ENCODE measurements around the gene P2RY13. TPM values are rescaled to one million over a fixed set of nuclear protein-coding genes. Genes with fewer than 3 reads are reported as not detected.

The P2RY13 gene
- total and polyA plus RNA-seq, 9 donors: 0.38 to 1.7 (median 1.1) TPM

- no peaks in the 10 kb centered on the region for H3K4me1 ChIP-seq (ENCODE audit: control insufficient read depth, insufficient read depth, low read length)
- no peak overlapping the region for H3K4me3 ChIP-seq (ENCODE audit: low read length)
- DNase-seq: peak; percentile 83
- H3K9me3 ChIP-seq (replicated peaks; ENCODE audit: control insufficient read depth, low read depth, low read length): no peaks in the 10 kb centered on the region
- no peak overlapping the region for H3K27ac ChIP-seq (ENCODE audit: low read length)
- no peaks in the 10 kb centered on the region for H3K36me3 ChIP-seq (ENCODE audit: control insufficient read depth, insufficient read depth, low read length)
- WGBS (ENCODE audit: insufficient coverage): no CpG with 5 or more reads among the region's 1 CpG
- H3K27me3 ChIP-seq (ENCODE audit: control insufficient read depth, insufficient read depth, low read length): no peaks in the 10 kb centered on the region
Measured at GRCh38 chr3:151282921-151283320, 46.4 kb downstream of the P2RY13 start.

- no peak overlapping the region for H3K4me3 ChIP-seq (ENCODE audit: low read length)
- DNase-seq: peak; percentile 94
Measured at GRCh38 chr3:151281671-151282324, 47.6 kb downstream of the P2RY13 start.

GRCh38 chr3:151278230-151278629 lies 51.1 kb downstream of the P2RY13 start, which contains the start of gene P2RY14:
Gene P2RY14, minus strand, starts transcription at chr3:151278542. Its CDS starts 64,226 bp downstream, at chr3:151214316.
- H3K9me3 ChIP-seq (replicated peaks; ENCODE audit: control insufficient read depth, low read depth, low read length): no peaks in the 10 kb centered on the region
- no peaks in the 10 kb centered on the region for H3K36me3 ChIP-seq (ENCODE audit: control insufficient read depth, insufficient read depth, low read length)
- 100% methylated on average over 1 of the region's 4 CpGs for WGBS (ENCODE audit: insufficient coverage)
- peak; percentile 48 for DNase-seq
- no peaks in the 10 kb centered on the region for H3K27me3 ChIP-seq (ENCODE audit: control insufficient read depth, insufficient read depth, low read length)
- H3K27ac ChIP-seq (ENCODE audit: low read length): no peak within 1 kb of the TSS
- H3K4me3 ChIP-seq (ENCODE audit: low read length): no peak within 1 kb of the TSS
- H3K4me1 ChIP-seq (ENCODE audit: control insufficient read depth, insufficient read depth, low read length): no peaks in the 10 kb centered on the region

More at GRCh38 chr3:151281671-151282324, 47.6 kb downstream of the P2RY13 start:
- H3K4me1 ChIP-seq (ENCODE audit: control insufficient read depth, insufficient read depth, low read length): no peaks in the 10 kb centered on the region
- H3K27ac ChIP-seq (ENCODE audit: low read length): peak overlapping the region; percentile 76
- H3K36me3 ChIP-seq (ENCODE audit: control insufficient read depth, insufficient read depth, low read length): no peaks in the 10 kb centered on the region
- no peaks in the 10 kb centered on the region for H3K9me3 ChIP-seq (replicated peaks; ENCODE audit: control insufficient read depth, low read depth, low read length)
- 29% methylated on average over 3 of the region's 9 CpGs for WGBS (ENCODE audit: insufficient coverage)
- no peaks in the 10 kb centered on the region for H3K27me3 ChIP-seq (ENCODE audit: control insufficient read depth, insufficient read depth, low read length)

GRCh38 chr3:151276687-151277042 lies 52.7 kb downstream of the P2RY13 start:
- Histone ChIP-seq H3K27ac (ENCODE audit: low read length) (no peak overlapping the region), H3K27me3 (ENCODE audit: control insufficient read depth, insufficient read depth, low read length) (no peaks in the 10 kb centered on the region), H3K4me1 (ENCODE audit: control insufficient read depth, insufficient read depth, low read length) (no peaks in the 10 kb centered on the region), H3K4me3 (ENCODE audit: low read length) (no peak overlapping the region), H3K9me3 (replicated peaks; ENCODE audit: control insufficient read depth, low read depth, low read length) (no peaks in the 10 kb centered on the region), H3K36me3 (ENCODE audit: control insufficient read depth, insufficient read depth, low read length) (no peaks in the 10 kb centered on the region)
- 86% methylated on average over 1 of the region's 6 CpGs for WGBS (ENCODE audit: insufficient coverage)
- DNase-seq: no peak

Other genes starting within 250 kb of the P2RY13 start
- 11.7 TPM for gene MED12L, start 243.9 kb downstream of the P2RY13 start, total RNA-seq
- 1 to 10 TPM; 2.6 to 9.2 (median 6.7) TPM for gene MED12L, start 243.9 kb downstream of the P2RY13 start, polyA plus RNA-seq (ENCODE audit: insufficient read depth in 1 of 8, insufficient read length in 8 of 8, low replicate concordance in 1 of 8)
- 0.04 TPM for gene GPR171, start 126.3 kb downstream of the P2RY13 start, total RNA-seq
- 1 to 10 TPM in 1 of 8 donors, under 1 TPM in 3, not detected in 4; 0.10 to 1.3 (median 0.14) TPM for gene GPR171, start 126.3 kb downstream of the P2RY13 start, polyA plus RNA-seq (ENCODE audit: insufficient read depth in 1 of 8, insufficient read length in 8 of 8, low replicate concordance in 1 of 8)
- 1.5 TPM for gene P2RY14, start 51.0 kb downstream of the P2RY13 start, total RNA-seq
- gene P2RY14, start 51.0 kb downstream of the P2RY13 start, polyA plus RNA-seq (ENCODE audit: insufficient read depth in 1 of 8, insufficient read length in 8 of 8, low replicate concordance in 1 of 8): 1 to 10 TPM in 4 of 8 donors, under 1 TPM in 4; 0.53 to 1.6 (median 1.1) TPM
- not detected for gene GPR87, start 12.7 kb downstream of the P2RY13 start, total RNA-seq
- 1 to 10 TPM in 1 of 8 donors, under 1 TPM in 1, not detected in 6; 0.16 to 1.9 TPM for gene GPR87, start 12.7 kb downstream of the P2RY13 start, polyA plus RNA-seq (ENCODE audit: insufficient read depth in 1 of 8, insufficient read length in 8 of 8, low replicate concordance in 1 of 8)
- 1.1 TPM for gene P2RY12, start 55.2 kb upstream of the P2RY13 start, total RNA-seq
- 1 to 10 TPM in 2 of 8 donors, under 1 TPM in 6; 0.23 to 1.4 (median 0.90) TPM for gene P2RY12, start 55.2 kb upstream of the P2RY13 start, polyA plus RNA-seq (ENCODE audit: insufficient read depth in 1 of 8, insufficient read length in 8 of 8, low replicate concordance in 1 of 8)
- gene IGSF10, start 131.5 kb upstream of the P2RY13 start, total RNA-seq: 22.7 TPM
- gene IGSF10, start 131.5 kb upstream of the P2RY13 start, polyA plus RNA-seq (ENCODE audit: insufficient read depth in 1 of 8, insufficient read length in 8 of 8, low replicate concordance in 1 of 8): 10 to 100 TPM in 2 of 8 donors, 1 to 10 TPM in 6; 1.3 to 15.2 (median 4.2) TPM

Measured in muscle of leg (tissue), 11 donors.